22Rv1 (cell line): ENCODE data around the gene EFCAB8.

Source experiments
- CTCF ChIP-seq: fragments of 450-650 bp; IDR thresholded peaks from 2 replicates; pipeline ENCODE4 v1.5.1; 2017; ENCODE audit warnings: mild to moderate bottlenecking
- ZFX ChIP-seq: fragments of 450-650 bp; IDR thresholded peaks from 2 replicates; pipeline ENCODE4 v1.6.1; 2017; ENCODE audit warnings: antibody characterized with exemption, borderline replicate concordance

- TF ChIP-seq CTCF: no peak
- TF ChIP-seq ZFX: no peak
Measured at GRCh38 chr20:32858189-32858588, 534 bp upstream of the EFCAB8 start.
